Activated naive CD8-positive, alpha-beta T cell treated with anti-CD3 and anti-CD28 coated beads, Interleukin-2, amount 10 ng/mL, durations not matched to agents 7 days and 5 days (primary cell): ENCODE measurements around the gene ATG2B. TPM values are rescaled to one million over a fixed set of nuclear protein-coding genes. Genes with fewer than 3 reads are reported as not detected.
"Not testable (repeated sequence)": the region's sequence is repeated elsewhere in the genome, so short reads cannot be mapped to it uniquely, and the experiment has no call there.

Experiments used
- ATAC-seq: fragments of 150-1000 bp; cut with Tn5 transposase; one replicate; pipeline ENCODE4 v1.10.0; 2021; ENCODE audit warnings: low read depth, moderate library complexity
- POLR2A ChIA-PET: fragments of 350-600 bp; sonication (Branson Sonifier 250); formaldehyde crosslinking; loops from one replicate; lab custom pipeline; 2021; ENCODE audit warnings: antibody characterized with exemption; lab: Charles Lee
- DNase-seq: peaks from one replicate; pipeline ENCODE4 v3.0.0; 2021
- H3K27ac Mint-ChIP-seq: one replicate; pipeline ENCODE4 v1.8.0; 2022; ENCODE audit warnings: mild to moderate bottlenecking, mixed read lengths
- H3K27me3 Mint-ChIP-seq: one replicate; pipeline ENCODE4 v1.8.0; 2022; ENCODE audit warnings: mild to moderate bottlenecking, moderate library complexity, mixed read lengths
- H3K36me3 Mint-ChIP-seq: one replicate; pipeline ENCODE4 v1.8.0; 2021; ENCODE audit warnings: mild to moderate bottlenecking, mixed read lengths
- H3K4me1 Mint-ChIP-seq: one replicate; pipeline ENCODE4 v1.8.0; 2021; ENCODE audit warnings: mixed read lengths
- H3K4me3 Mint-ChIP-seq: one replicate; pipeline ENCODE4 v1.8.0; 2022; ENCODE audit warnings: mild to moderate bottlenecking, moderate library complexity, mixed read lengths
- H3K9me3 Mint-ChIP-seq: one replicate; pipeline ENCODE4 v1.8.0; 2021; ENCODE audit warnings: mixed read lengths
- total RNA-seq, 2 experiments: library from RNA; stranded (reverse); gene quantifications; one replicate each; pipeline ENCODE4 v1.2.3, GENCODE V29; 2021

The ATG2B gene
- total RNA-seq, 2 experiments from 2014 or later: 15.9 to 19.7 TPM

DNA sequence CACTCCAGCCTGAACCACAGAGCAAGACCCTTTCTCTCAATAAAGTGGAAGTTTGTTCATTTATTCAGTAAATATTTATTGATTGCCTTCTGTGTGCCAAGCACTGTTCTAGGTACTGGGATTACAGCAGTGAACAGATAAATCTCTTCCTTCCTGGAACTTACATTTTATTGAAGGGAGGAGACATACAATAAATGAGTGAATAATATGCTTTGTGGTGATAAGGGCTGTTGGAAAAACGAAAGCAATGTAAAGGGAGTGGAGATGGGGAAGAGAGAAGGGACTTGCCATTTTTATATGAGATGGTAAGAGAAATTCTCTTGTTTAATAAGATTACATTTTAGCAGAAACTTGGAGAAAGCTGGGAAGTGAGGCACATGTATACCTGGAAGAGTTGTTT lies 1.8 kb upstream of the ATG2B start:
- no peaks in the 10 kb centered on the region for H3K27me3 Mint-ChIP-seq
- peaks cover 41% of the 10 kb centered on the region for H3K4me1 Mint-ChIP-seq
- H3K36me3 Mint-ChIP-seq: peaks cover 8% of the 10 kb centered on the region
- H3K4me3 Mint-ChIP-seq: peak overlapping the region; percentile 86
- ATAC-seq (no peak), DNase-seq (no peak)
- POLR2A ChIA-PET: no interaction called here
- peaks cover 6% of the 10 kb centered on the region for H3K9me3 Mint-ChIP-seq
- no peak overlapping the region for H3K27ac Mint-ChIP-seq

DNA sequence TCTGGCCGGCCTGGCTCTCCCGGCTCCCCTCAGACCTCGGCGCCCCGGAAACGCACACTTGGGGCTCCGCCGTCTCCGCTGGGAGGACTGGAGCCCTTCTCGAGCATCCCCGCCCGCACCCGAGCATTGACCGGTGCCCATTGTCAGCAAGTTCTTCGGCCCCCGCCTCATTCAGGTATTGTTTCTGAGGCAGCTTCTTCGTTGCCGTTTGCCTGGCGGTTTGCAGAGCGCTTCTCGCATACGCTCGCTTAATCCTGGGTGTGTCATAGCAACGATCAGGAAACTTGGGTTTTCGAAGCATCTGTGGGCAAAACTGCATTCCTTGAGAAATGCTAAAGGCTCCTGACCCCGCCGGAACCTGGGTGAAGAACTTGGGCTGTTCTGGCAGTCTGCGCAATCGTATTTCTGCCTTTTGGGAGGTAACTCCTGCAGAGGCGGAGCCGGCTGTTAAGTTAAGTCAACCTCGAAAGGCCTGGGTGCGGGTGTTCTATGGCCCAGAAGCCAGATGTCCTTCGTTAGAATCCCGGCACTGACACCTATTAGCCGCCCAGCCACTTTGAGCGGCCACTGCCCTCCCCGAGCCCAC lies 703 bp upstream of the ATG2B start:
- H3K36me3 Mint-ChIP-seq: peaks cover 5% of the 10 kb centered on the region
- POLR2A ChIA-PET: interaction anchor here (1.4 kb wide), 1 partner anchor 27 kb away, joined by 3 read pairs; no protein-coding TSS in a partner anchor
- no peaks in the 10 kb centered on the region for H3K27me3 Mint-ChIP-seq
- H3K4me3 Mint-ChIP-seq: peak overlapping the region; percentile 86
- peaks cover 2% of the 10 kb centered on the region for H3K9me3 Mint-ChIP-seq
- DNase-seq (no peak), ATAC-seq (peak; percentile 19)
- H3K4me1 Mint-ChIP-seq: peaks cover 44% of the 10 kb centered on the region
- H3K27ac Mint-ChIP-seq: peak overlapping the region; percentile 76

DNA sequence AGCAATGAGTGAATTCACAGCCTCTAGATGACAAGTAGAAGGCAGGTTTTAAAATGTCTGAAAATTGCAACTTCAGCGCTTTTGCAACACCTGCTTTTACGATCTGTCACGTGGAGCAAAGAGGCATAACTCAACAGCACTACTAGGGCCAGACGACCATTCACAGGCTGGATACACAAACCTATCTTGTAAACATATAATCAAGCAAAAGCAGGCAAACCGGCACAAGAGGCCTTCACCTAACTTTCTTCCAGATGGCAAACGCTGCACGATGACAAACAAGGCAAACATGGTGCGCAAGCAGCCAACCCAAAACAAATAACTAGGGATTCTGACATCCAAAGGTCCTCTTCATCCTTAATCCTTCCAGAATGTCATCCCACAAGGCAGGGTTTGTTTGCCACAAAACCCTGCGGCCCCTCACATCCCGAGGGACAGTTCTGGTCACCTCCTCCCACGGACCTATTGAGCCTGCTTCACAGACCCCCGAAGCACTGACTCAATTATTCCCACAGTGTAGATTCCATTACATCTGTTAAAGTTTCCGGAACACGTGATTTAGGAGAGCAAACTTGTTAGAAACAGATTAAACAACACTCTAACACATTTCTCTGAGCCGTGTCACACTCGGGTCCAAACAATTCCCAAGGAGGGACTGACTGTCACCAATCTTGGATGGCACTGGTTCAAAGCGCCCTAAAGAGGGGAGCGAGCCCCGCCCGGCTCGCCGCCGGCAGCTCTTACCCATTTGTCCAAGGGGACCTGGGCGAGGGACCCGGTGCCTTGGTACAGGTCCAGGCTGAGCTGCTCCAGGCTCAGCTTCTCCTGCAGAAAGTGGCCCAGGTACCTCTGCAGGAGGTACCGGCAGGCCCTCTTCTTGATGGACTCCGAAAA lies 823 bp downstream of the ATG2B start:
- Mint-ChIP-seq H3K9me3 (no peaks in the 10 kb centered on the region), H3K27me3 (no peaks in the 10 kb centered on the region), H3K4me1 (peaks cover 39% of the 10 kb centered on the region), H3K4me3 (peak overlapping the region; percentile 81), H3K27ac (peak overlapping the region; percentile 72), H3K36me3 (peaks cover 3% of the 10 kb centered on the region)
- peak; percentile 27 for ATAC-seq
- peak; percentile 31 for DNase-seq
- POLR2A ChIA-PET: no interaction called here

DNA sequence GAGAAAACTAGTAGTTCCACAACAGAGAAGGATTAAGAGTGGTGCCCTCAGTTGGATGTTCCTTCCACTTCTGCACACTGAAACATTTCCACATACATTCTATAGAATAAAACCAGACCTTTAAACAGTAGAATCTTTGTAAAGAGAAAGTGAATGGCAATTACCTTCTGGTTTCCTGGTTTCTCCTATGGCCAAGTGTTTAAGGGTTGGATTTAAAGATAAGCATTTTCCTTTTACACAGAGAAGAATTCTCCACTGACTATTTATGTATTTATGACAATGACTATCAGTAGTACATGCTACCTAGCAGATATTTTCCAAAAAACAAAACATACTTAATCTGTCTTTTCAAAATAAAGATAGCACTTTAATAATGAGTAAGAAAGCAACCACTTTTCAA lies 3.2 kb downstream of the ATG2B start:
- Mint-ChIP-seq H3K9me3 (no peaks in the 10 kb centered on the region), H3K4me3 (no peak overlapping the region), H3K4me1 (peaks cover 33% of the 10 kb centered on the region), H3K27ac (no peak overlapping the region), H3K27me3 (no peaks in the 10 kb centered on the region), H3K36me3 (peaks cover 3% of the 10 kb centered on the region)
- POLR2A ChIA-PET: no interaction called here
- no peak for DNase-seq
- ATAC-seq: no peak

DNA sequence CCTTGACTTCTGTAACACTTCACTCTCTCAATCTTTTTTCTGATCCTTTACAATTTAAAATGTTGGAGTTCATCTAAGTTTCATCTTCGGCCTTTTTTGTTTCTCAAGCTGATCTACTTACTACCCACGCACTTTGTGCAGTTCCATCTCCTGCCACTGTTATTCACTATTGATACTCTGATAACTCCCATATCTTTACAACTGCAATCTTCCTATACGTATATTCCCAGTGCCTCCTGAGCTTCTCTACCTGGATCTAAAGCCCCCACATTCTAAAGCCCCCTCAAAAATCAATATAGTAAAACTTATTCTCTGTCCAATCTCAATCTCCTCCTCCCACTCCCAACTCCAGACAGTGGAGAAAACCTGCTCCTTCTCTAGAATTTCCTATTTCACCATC lies 5.9 kb downstream of the ATG2B start:
- Mint-ChIP-seq H3K27ac (no peak overlapping the region), H3K4me3 (no peak overlapping the region), H3K36me3 (peaks cover 5% of the 10 kb centered on the region), H3K9me3 (no peaks in the 10 kb centered on the region), H3K4me1 (peaks cover 22% of the 10 kb centered on the region), H3K27me3 (no peaks in the 10 kb centered on the region)
- POLR2A ChIA-PET: no interaction called here
- DNase-seq (no peak), ATAC-seq (no peak)

DNA sequence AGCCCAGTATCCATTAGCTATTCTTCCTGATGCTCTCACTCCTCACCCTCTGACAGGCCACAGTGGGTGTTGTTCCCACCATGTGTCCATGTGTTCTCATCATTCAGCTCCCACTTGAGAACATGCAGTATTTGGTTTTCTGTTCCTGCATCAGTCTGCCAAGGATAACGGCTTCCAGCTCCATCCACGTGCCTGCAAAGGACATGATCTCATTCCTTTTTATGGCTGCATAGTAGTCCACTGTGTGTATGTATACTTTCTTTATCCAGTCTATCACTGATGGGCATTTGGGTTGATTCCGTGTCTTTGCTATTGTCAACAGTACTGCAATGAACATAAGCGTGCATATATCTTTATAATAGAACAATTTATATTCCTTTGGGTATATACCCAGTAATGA lies 8.9 kb downstream of the ATG2B start:
- no peaks in the 10 kb centered on the region for H3K27me3 Mint-ChIP-seq
- H3K27ac Mint-ChIP-seq: no peak overlapping the region
- DNase-seq: no peak
- H3K9me3 Mint-ChIP-seq: no peaks in the 10 kb centered on the region
- POLR2A ChIA-PET: no interaction called here
- H3K36me3 Mint-ChIP-seq: peaks cover 5% of the 10 kb centered on the region
- H3K4me3 Mint-ChIP-seq: no peak overlapping the region
- H3K4me1 Mint-ChIP-seq: peaks cover 2% of the 10 kb centered on the region
- no peak for ATAC-seq

DNA sequence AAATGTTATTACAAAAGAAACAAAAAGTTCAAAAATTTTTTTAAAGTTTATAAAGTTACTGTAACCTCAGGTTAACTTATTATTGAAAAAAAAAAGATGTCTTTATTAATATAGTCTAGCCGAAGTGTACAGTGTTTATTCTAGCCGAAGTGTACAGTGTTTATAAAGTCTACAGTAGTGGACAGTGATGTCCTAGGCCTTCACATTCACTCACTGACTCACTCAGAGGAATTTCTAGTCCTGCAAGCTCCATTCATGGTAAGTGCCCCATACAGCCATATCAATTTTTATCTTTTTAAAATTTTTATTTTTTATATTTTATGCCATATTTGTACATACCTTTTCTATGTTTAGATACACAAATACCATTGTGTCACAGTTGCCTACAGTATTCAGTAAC lies 10.4 kb downstream of the ATG2B start:
- peaks cover 2% of the 10 kb centered on the region for H3K36me3 Mint-ChIP-seq
- no peak overlapping the region for H3K4me3 Mint-ChIP-seq
- POLR2A ChIA-PET: no interaction called here
- no peak for ATAC-seq
- no peaks in the 10 kb centered on the region for H3K9me3 Mint-ChIP-seq
- no peaks in the 10 kb centered on the region for H3K27me3 Mint-ChIP-seq
- DNase-seq: no peak
- H3K27ac Mint-ChIP-seq: no peak overlapping the region
- H3K4me1 Mint-ChIP-seq: peaks cover 2% of the 10 kb centered on the region

DNA sequence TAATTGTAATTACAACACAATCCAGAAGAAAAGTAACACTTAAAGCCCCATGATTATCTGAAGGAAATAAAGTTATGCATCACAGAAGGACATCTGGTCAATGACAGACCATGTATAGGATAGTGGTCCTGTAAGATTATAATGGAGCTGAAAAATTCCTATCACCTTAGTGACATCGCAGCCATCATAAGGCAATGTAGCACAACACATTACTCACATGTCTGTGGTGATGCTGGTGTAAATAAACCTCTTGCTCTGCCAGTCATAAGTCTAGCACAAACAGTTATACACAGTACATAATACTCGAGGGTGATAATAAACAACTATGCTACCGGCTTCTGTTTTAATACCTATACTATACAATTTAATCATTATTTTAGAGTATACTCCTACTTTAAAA lies 11.2 kb downstream of the ATG2B start:
- H3K4me1 Mint-ChIP-seq: peaks cover 2% of the 10 kb centered on the region
- H3K27ac Mint-ChIP-seq: no peak overlapping the region
- H3K36me3 Mint-ChIP-seq: peaks cover 2% of the 10 kb centered on the region
- H3K27me3 Mint-ChIP-seq: no peaks in the 10 kb centered on the region
- ATAC-seq: no peak
- no peak for DNase-seq
- no peaks in the 10 kb centered on the region for H3K9me3 Mint-ChIP-seq
- POLR2A ChIA-PET: no interaction called here
- H3K4me3 Mint-ChIP-seq: no peak overlapping the region

DNA sequence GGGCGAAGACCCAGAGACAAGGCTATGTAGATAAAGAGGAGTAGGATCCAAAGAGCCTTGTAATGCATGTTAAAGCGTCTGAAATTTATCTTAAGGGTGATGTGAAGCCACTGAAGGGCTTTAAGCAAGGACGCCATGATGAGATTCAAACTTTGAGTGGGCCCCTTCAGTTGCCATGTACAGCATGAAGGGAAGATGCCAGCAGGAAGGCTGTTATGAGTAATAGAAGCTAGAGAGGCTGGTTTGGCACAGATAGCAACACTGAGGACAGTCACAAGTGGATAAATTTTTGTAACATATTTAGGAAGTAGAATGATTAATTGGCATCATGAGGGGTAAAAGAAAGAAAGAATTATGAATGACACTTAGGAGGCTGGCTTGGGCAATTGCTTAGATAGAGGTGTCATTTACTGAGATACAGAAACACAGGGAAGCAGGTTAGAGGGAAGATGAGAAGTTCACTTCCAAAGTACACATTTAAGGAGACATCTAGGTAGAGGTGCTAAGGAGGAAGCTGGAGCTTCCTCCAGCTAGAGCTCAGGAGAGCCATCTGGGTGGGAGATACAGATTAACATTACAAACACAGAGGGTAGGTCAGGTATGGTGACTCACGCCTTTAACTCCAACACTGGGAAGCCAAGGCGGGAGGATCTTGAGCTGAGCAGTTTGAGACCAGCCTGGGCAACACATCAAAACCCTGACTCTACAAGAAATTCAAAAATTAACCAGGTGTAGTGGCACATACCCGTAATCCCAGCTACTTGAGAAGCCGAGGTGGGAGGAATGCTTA lies 13.7 kb downstream of the ATG2B start:
- peaks cover 2% of the 10 kb centered on the region for H3K4me1 Mint-ChIP-seq
- POLR2A ChIA-PET: no interaction called here
- no peaks in the 10 kb centered on the region for H3K9me3 Mint-ChIP-seq
- H3K4me3 Mint-ChIP-seq: no peak overlapping the region
- no peak overlapping the region for H3K27ac Mint-ChIP-seq
- H3K36me3 Mint-ChIP-seq: peaks cover under 1% of the 10 kb centered on the region
- ATAC-seq: no peak
- H3K27me3 Mint-ChIP-seq: no peaks in the 10 kb centered on the region
- no peak for DNase-seq

DNA sequence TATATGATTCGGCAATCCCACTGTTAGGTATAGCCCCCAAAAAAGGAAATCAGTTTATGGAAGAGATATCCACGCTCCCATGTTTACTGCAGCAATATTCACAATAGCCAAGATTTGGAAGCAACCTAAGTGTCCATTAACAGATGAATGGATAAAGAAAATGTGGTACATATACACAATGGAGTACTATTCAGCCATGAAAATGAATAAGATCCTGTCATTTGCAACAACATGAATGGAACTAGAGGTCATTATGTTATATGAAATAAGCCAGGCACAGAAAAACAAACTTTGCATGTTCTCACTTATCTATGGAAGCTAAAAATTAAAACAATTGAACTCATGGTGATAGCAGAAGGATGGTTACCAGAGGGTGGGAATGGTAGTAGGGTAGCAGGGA lies 15.2 kb downstream of the ATG2B start:
- H3K9me3 Mint-ChIP-seq, DNase-seq, H3K4me1 Mint-ChIP-seq, H3K4me3 Mint-ChIP-seq, H3K36me3 Mint-ChIP-seq, ATAC-seq, POLR2A ChIA-PET, H3K27ac Mint-ChIP-seq, H3K27me3 Mint-ChIP-seq: not testable (repeated sequence)

DNA sequence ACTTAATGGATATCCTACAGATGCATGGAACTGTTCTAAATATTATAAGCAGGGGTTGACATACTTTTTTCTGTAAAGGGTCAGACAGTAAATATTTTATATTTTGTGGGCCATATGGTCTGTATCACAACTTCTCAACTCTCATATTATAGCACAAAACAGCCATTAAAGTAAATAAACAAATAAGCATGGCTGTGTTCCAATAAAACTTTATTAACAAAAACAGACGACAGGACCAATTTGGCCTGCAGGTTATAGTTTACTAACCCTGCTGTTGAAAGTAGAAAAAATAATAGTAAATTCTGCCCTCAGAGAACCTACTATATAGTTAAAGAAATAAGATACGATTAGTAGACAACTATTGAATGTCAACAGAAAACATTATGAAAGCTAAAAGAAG lies 17.5 kb downstream of the ATG2B start:
- Mint-ChIP-seq H3K4me3 (no peak overlapping the region), H3K27ac (no peak overlapping the region), H3K27me3 (no peaks in the 10 kb centered on the region), H3K36me3 (peaks cover 1% of the 10 kb centered on the region), H3K9me3 (no peaks in the 10 kb centered on the region), H3K4me1 (peaks cover 2% of the 10 kb centered on the region)
- DNase-seq (no peak), ATAC-seq (no peak)
- POLR2A ChIA-PET: no interaction called here

DNA sequence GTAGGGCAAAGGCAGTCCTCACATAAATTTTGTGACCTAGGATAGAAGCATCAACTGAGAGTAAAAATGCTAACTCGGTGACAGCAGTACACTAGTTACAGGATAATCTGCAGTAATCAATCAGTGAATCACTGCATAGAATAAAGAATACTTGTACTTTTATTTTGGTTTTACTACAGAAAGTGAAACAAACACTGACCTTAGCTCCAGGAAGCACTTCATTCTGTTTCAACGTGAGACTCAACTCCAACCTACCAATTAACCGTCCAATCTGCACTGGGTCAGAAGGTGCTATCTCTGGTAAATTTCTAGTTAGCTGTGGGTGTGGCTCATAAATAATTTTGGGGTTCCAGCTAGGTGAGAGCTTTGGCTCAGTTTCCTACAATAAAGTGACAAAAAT lies 21.8 kb downstream of the ATG2B start:
- DNase-seq: no peak
- H3K9me3 Mint-ChIP-seq: no peaks in the 10 kb centered on the region
- no peak overlapping the region for H3K4me3 Mint-ChIP-seq
- POLR2A ChIA-PET: no interaction called here
- no peaks in the 10 kb centered on the region for H3K27me3 Mint-ChIP-seq
- no peak overlapping the region for H3K27ac Mint-ChIP-seq
- H3K36me3 Mint-ChIP-seq: peaks cover 8% of the 10 kb centered on the region
- H3K4me1 Mint-ChIP-seq: no peaks in the 10 kb centered on the region
- peak; percentile 36 for ATAC-seq

DNA sequence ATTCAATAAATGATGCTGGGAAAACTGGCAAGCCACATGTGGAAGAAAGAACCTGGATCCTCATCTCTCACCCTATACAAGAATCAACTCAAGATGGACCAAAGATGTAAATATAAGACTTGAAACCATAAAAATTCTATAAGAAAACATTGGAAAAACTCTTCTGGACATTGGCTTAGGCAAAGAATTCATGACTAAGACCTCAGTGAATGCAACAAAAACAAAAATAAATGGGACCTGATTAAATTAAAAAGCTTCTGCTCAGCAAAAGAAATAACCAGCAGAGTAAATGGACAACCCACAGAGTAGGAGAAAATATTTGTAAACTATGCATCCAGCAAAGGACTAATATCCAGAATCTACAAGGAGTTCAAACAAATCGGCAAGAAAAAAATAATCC lies 24.6 kb downstream of the ATG2B start:
- Mint-ChIP-seq H3K4me3 (no peak overlapping the region), H3K9me3 (no peaks in the 10 kb centered on the region), H3K4me1 (no peaks in the 10 kb centered on the region), H3K36me3 (peaks cover 8% of the 10 kb centered on the region), H3K27me3 (no peaks in the 10 kb centered on the region), H3K27ac (no peak overlapping the region)
- no peak for ATAC-seq
- POLR2A ChIA-PET: no interaction called here
- no peak for DNase-seq
